Measurements from ENCODE around the gene PPDPF. TPM values are rescaled to one million over a fixed set of nuclear protein-coding genes. Genes with fewer than 3 reads are reported as not detected.

The PPDPF gene
- polyA plus RNA-seq, 1 donor (not counting 4 experiments of a cell fraction or from before 2014, with no cell fraction given), result 8.8 TPM

DNA sequence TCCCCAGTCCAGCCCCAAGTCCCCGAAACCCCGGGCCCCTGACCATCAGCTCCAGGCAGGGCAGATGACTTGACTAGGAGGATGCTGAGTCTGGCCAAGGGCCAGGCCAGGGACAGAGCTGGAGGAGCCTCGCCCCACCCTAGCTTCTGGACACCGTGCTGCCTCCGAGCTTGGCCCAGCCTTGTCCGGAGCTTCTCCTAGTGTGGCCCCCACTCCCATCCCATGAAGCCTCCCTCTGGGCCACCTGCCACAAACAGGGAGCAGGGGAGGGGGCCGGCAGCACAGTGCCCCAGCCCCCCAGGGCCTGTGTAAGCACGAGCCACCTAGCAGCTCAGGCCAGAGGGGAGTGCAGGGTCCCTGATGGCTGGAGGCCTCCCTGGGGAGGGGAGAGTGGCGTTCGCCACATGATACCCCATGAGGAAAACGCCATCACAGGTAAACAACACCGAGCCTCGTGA lies 27.0 kb upstream of the PPDPF start:
- H3K9ac ChIP-seq (ENCODE audit: control insufficient read depth, extremely low read depth, insufficient read depth, low read length), result no peak overlapping the region
- H3K27ac ChIP-seq (ENCODE audit: control insufficient read depth, insufficient read depth, low read length), result no peak overlapping the region
- peaks cover 2% of the 10 kb centered on the region for H3K4me1 ChIP-seq (ENCODE audit: control insufficient read depth, extremely low read depth, insufficient read depth, low read length)
- FAIRE-seq (no peak), DNase-seq (ENCODE audit: low read depth, low spot score) (no peak)
- H3K36me3 ChIP-seq (ENCODE audit: control insufficient read depth in 2 of 2, extremely low read depth in 1 of 2, insufficient read depth in 2 of 2, low read length in 2 of 2), result no peaks in the 10 kb centered on the region
- no peaks in the 10 kb centered on the region for H4K20me1 ChIP-seq (ENCODE audit: control insufficient read depth, extremely low read depth, insufficient read depth, low read length)
- peaks cover 35% of the 10 kb centered on the region for H3K27me3 ChIP-seq (ENCODE audit: control insufficient read depth, extremely low read depth, insufficient read depth, low read length)
- no peak overlapping the region for H2AFZ ChIP-seq (ENCODE audit: control insufficient read depth, low read length)
- no peak overlapping the region for H3K4me2 ChIP-seq (ENCODE audit: control insufficient read depth, extremely low read depth, insufficient read depth, low read depth, low read length)
- dilution Hi-C loops (cut with MboI; ENCODE audit: extremely low pct_ligation_motif_present, low sequenced_read_pairs), result no loop called here
- TF ChIP-seq, protein P1, sequence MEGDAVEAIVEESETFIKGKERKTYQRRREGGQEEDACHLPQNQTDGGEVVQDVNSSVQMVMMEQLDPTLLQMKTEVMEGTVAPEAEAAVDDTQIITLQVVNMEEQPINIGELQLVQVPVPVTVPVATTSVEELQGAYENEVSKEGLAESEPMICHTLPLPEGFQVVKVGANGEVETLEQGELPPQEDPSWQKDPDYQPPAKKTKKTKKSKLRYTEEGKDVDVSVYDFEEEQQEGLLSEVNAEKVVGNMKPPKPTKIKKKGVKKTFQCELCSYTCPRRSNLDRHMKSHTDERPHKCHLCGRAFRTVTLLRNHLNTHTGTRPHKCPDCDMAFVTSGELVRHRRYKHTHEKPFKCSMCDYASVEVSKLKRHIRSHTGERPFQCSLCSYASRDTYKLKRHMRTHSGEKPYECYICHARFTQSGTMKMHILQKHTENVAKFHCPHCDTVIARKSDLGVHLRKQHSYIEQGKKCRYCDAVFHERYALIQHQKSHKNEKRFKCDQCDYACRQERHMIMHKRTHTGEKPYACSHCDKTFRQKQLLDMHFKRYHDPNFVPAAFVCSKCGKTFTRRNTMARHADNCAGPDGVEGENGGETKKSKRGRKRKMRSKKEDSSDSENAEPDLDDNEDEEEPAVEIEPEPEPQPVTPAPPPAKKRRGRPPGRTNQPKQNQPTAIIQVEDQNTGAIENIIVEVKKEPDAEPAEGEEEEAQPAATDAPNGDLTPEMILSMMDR (optimal IDR thresholded peaks at IDR 0.05 in 1 of 3, IDR thresholded peaks at IDR 0.05 in 1 of 3, conservative IDR thresholded peaks at IDR 0.05 in 1 of 3; ENCODE audit: extremely low read depth in 1 of 3, insufficient read depth in 2 of 3, low read length in 3 of 3), result no peak
- TF ChIP-seq EZH2 (IDR thresholded peaks at IDR 0.05; ENCODE audit: low read length), result no peak
- no peaks in the 10 kb centered on the region for H3K79me2 ChIP-seq (ENCODE audit: control insufficient read depth, insufficient read depth, low read length)
- H3K4me3 ChIP-seq (ENCODE audit: control insufficient read depth in 2 of 3, extremely low read depth in 1 of 3, insufficient read depth in 2 of 3, low read depth in 1 of 3, low read length in 3 of 3), result no peak overlapping the region
- no peaks in the 10 kb centered on the region for H3K9me1 ChIP-seq (ENCODE audit: control insufficient read depth, extremely low read depth, insufficient read depth, low read length)
- H3K9me3 ChIP-seq (ENCODE audit: control insufficient read depth, low read depth, low read length), result no peaks in the 10 kb centered on the region

DNA sequence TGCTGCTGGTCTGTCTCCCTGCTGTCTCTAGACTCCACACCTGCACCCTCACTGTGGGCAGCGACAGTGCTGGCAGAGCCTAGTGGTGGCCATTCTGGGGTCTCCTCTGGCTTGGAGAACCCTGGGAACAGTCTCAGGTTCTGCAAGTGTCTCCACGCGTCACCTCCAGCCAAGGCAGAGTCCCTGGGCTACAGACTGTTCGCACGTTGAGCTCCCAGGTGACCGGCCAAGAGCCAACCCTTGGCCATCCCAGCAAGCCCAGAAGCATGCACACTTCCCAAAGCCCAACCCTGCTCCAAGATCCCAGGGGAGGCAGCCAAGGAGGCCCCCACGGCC lies 26.5 kb upstream of the PPDPF start:
- H3K36me3 ChIP-seq (ENCODE audit: control insufficient read depth in 2 of 2, extremely low read depth in 1 of 2, insufficient read depth in 2 of 2, low read length in 2 of 2), result no peaks in the 10 kb centered on the region
- no peaks in the 10 kb centered on the region for H4K20me1 ChIP-seq (ENCODE audit: control insufficient read depth, extremely low read depth, insufficient read depth, low read length)
- no peak overlapping the region for H2AFZ ChIP-seq (ENCODE audit: control insufficient read depth, low read length)
- no peak overlapping the region for H3K4me3 ChIP-seq (ENCODE audit: control insufficient read depth in 2 of 3, extremely low read depth in 1 of 3, insufficient read depth in 2 of 3, low read depth in 1 of 3, low read length in 3 of 3)
- TF ChIP-seq, protein P1 (optimal IDR thresholded peaks at IDR 0.05 in 1 of 3, IDR thresholded peaks at IDR 0.05 in 1 of 3, conservative IDR thresholded peaks at IDR 0.05 in 1 of 3; ENCODE audit: extremely low read depth in 1 of 3, insufficient read depth in 2 of 3, low read length in 3 of 3), result no peak
- no peak for TF ChIP-seq EZH2 (IDR thresholded peaks at IDR 0.05; ENCODE audit: low read length)
- dilution Hi-C loops (cut with MboI; ENCODE audit: extremely low pct_ligation_motif_present, low sequenced_read_pairs), result no loop called here
- H3K9ac ChIP-seq (ENCODE audit: control insufficient read depth, extremely low read depth, insufficient read depth, low read length), result no peak overlapping the region
- H3K27ac ChIP-seq (ENCODE audit: control insufficient read depth, insufficient read depth, low read length), result no peak overlapping the region
- no peak overlapping the region for H3K4me2 ChIP-seq (ENCODE audit: control insufficient read depth, extremely low read depth, insufficient read depth, low read depth, low read length)
- H3K4me1 ChIP-seq (ENCODE audit: control insufficient read depth, extremely low read depth, insufficient read depth, low read length), result peaks cover 2% of the 10 kb centered on the region
- peaks cover 31% of the 10 kb centered on the region for H3K27me3 ChIP-seq (ENCODE audit: control insufficient read depth, extremely low read depth, insufficient read depth, low read length)
- FAIRE-seq (no peak), DNase-seq (ENCODE audit: low read depth, low spot score) (no peak)
- no peaks in the 10 kb centered on the region for H3K9me1 ChIP-seq (ENCODE audit: control insufficient read depth, extremely low read depth, insufficient read depth, low read length)
- H3K79me2 ChIP-seq (ENCODE audit: control insufficient read depth, insufficient read depth, low read length), result no peaks in the 10 kb centered on the region
- H3K9me3 ChIP-seq (ENCODE audit: control insufficient read depth, low read depth, low read length), result no peaks in the 10 kb centered on the region
